ENCODE data around the gene NDUFA13. TPM values are rescaled to one million over a fixed set of nuclear protein-coding genes. Genes with fewer than 3 reads are reported as not detected.

Gene NDUFA13
- polyA plus RNA-seq, 1 donor from 2014 or later, result 266 TPM

DNA sequence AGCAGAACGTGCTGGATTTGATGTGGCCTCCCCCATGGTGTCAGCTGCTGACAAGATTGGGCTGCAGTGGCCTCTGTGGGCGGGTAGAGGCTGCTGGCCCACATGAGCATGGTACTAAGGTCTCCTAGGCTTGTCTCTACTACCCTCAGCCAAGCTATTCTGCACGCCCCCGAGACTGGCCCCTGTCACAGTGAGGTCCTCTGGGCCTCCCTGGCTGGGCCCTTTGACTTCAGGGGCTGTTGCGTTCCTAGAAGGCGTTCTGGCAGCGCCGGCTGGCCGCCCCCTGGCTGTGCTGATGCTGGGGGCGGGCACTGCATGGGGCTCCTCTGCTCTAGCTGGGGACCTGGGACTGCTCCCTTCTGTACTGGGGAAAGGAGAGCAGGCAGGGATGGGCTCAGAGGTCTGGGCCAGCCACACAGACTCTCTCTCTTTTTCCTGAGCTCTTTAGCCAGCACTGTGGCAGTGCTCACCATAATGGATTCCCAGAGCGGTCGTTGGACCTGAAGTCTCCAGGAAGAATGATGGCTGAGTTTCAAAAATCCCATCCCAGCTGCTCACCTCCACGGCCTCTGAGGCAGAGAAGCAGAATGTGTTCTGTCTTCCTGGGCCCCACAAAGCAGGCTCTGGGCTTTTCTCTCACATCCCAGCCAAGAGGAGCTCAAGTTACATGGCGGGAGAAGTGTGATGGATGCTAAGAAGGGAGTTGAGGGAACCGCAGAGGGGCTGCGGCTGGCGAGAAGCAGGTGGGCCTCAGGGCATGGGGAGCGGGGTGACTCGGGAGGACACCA lies 33.0 kb upstream of the NDUFA13 start:
- no peaks in the 10 kb centered on the region for H3F3A ChIP-seq (ENCODE audit: insufficient read depth, low read length, poor library complexity, severe bottlenecking)
- H3K9me3 ChIP-seq (ENCODE audit: low read length), result no peaks in the 10 kb centered on the region
- H4K20me1 ChIP-seq (ENCODE audit: insufficient read depth), result no peaks in the 10 kb centered on the region
- H3K9me2 ChIP-seq (ENCODE audit: insufficient read depth, low read length), result no peaks in the 10 kb centered on the region
- H3K27ac ChIP-seq (ENCODE audit: low read length), result no peak overlapping the region
- H3K9ac ChIP-seq (ENCODE audit: low read length), result no peak overlapping the region
- H3K4me2 ChIP-seq (ENCODE audit: low read length), result no peak overlapping the region
- TF ChIP-seq EZH2 (IDR thresholded peaks at IDR 0.05; ENCODE audit: borderline replicate concordance, insufficient read depth, low read length, poor library complexity, severe bottlenecking), result no peak
- TF ChIP-seq, protein P1, sequence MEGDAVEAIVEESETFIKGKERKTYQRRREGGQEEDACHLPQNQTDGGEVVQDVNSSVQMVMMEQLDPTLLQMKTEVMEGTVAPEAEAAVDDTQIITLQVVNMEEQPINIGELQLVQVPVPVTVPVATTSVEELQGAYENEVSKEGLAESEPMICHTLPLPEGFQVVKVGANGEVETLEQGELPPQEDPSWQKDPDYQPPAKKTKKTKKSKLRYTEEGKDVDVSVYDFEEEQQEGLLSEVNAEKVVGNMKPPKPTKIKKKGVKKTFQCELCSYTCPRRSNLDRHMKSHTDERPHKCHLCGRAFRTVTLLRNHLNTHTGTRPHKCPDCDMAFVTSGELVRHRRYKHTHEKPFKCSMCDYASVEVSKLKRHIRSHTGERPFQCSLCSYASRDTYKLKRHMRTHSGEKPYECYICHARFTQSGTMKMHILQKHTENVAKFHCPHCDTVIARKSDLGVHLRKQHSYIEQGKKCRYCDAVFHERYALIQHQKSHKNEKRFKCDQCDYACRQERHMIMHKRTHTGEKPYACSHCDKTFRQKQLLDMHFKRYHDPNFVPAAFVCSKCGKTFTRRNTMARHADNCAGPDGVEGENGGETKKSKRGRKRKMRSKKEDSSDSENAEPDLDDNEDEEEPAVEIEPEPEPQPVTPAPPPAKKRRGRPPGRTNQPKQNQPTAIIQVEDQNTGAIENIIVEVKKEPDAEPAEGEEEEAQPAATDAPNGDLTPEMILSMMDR (IDR thresholded peaks at IDR 0.05; ENCODE audit: poor library complexity, severe bottlenecking), result no peak
- TF ChIP-seq, protein P2, sequence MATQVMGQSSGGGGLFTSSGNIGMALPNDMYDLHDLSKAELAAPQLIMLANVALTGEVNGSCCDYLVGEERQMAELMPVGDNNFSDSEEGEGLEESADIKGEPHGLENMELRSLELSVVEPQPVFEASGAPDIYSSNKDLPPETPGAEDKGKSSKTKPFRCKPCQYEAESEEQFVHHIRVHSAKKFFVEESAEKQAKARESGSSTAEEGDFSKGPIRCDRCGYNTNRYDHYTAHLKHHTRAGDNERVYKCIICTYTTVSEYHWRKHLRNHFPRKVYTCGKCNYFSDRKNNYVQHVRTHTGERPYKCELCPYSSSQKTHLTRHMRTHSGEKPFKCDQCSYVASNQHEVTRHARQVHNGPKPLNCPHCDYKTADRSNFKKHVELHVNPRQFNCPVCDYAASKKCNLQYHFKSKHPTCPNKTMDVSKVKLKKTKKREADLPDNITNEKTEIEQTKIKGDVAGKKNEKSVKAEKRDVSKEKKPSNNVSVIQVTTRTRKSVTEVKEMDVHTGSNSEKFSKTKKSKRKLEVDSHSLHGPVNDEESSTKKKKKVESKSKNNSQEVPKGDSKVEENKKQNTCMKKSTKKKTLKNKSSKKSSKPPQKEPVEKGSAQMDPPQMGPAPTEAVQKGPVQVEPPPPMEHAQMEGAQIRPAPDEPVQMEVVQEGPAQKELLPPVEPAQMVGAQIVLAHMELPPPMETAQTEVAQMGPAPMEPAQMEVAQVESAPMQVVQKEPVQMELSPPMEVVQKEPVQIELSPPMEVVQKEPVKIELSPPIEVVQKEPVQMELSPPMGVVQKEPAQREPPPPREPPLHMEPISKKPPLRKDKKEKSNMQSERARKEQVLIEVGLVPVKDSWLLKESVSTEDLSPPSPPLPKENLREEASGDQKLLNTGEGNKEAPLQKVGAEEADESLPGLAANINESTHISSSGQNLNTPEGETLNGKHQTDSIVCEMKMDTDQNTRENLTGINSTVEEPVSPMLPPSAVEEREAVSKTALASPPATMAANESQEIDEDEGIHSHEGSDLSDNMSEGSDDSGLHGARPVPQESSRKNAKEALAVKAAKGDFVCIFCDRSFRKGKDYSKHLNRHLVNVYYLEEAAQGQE (IDR thresholded peaks at IDR 0.05; ENCODE audit: borderline replicate concordance), result no peak
- no peak for TF ChIP-seq MXI1 (conservative IDR thresholded peaks at IDR 0.05; ENCODE audit: poor library complexity, severe bottlenecking)
- no peak for TF ChIP-seq TAF1 (IDR thresholded peaks at IDR 0.05; ENCODE audit: low read depth)
- no peaks in the 10 kb centered on the region for H3K27me3 ChIP-seq (ENCODE audit: insufficient read depth, low read depth, low read length)
- no peaks in the 10 kb centered on the region for H3K79me2 ChIP-seq (replicated peaks; ENCODE audit: insufficient read depth, low read length)
- no peaks in the 10 kb centered on the region for H3K36me3 ChIP-seq (ENCODE audit: insufficient read depth, low read length)
- H2AFZ ChIP-seq (ENCODE audit: low read depth, low read length), result no peak overlapping the region
- H3K4me3 ChIP-seq (ENCODE audit: low read length), result no peak overlapping the region

DNA sequence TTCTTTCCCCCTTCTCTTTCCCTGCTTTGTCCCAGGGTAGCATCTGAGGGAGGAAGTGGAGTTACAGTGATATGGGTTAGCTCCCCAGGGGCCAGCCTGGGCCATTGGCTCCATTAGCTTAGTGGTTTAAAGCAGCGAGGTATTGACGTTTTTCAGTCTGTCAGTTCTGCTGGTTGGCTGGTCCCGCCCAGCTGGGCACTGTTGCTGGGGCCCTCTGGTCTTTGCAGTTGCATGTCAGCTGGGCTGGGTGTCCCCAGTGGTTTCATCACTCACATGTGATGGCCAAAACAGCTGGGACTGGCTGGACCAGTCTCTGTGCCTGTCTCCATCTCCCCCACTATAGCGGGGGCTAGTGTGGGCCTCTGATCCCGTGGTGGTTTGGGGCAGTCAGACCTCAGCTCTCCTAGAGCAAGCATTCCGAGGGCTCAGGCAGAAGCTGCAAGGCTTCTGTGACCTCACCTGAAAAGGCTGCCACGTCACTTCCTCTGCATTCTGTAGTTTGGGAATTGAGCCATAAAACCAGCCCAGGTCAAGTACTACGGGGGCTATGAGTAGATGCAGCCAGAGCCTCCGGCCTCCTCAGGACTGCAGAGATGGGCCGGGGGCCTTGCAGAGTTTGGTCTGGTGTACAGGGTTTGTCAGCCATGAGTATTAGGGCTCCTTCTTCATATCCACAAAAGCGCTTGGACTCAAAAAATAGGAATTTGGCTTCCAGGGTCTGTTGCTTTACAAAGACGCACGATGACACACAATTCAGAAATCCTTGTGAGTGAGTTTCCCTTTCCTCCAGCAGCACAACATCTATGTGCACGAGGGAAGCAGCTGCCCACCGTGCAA lies 30.6 kb upstream of the NDUFA13 start:
- no peak overlapping the region for H2AFZ ChIP-seq (ENCODE audit: low read depth, low read length)
- H3K9ac ChIP-seq (ENCODE audit: low read length), result no peak overlapping the region
- H3K9me3 ChIP-seq (ENCODE audit: low read length), result no peaks in the 10 kb centered on the region
- no peaks in the 10 kb centered on the region for H3K27me3 ChIP-seq (ENCODE audit: insufficient read depth, low read depth, low read length)
- no peaks in the 10 kb centered on the region for H3K79me2 ChIP-seq (replicated peaks; ENCODE audit: insufficient read depth, low read length)
- H3F3A ChIP-seq (ENCODE audit: insufficient read depth, low read length, poor library complexity, severe bottlenecking), result no peaks in the 10 kb centered on the region
- no peak overlapping the region for H3K4me3 ChIP-seq (ENCODE audit: low read length)
- no peak overlapping the region for H3K4me2 ChIP-seq (ENCODE audit: low read length)
- no peaks in the 10 kb centered on the region for H3K36me3 ChIP-seq (ENCODE audit: insufficient read depth, low read length)
- H3K27ac ChIP-seq (ENCODE audit: low read length), result no peak overlapping the region
- H4K20me1 ChIP-seq (ENCODE audit: insufficient read depth), result no peaks in the 10 kb centered on the region
- H3K9me2 ChIP-seq (ENCODE audit: insufficient read depth, low read length), result no peaks in the 10 kb centered on the region
- TF ChIP-seq RAD21 (conservative IDR thresholded peaks at IDR 0.05), result no peak
- no peak for TF ChIP-seq SMC3 (conservative IDR thresholded peaks at IDR 0.05; ENCODE audit: poor library complexity)
- TF ChIP-seq, protein P2 (IDR thresholded peaks at IDR 0.05; ENCODE audit: borderline replicate concordance), result no peak
- no peak for TF ChIP-seq TAF1 (IDR thresholded peaks at IDR 0.05; ENCODE audit: low read depth)
- no peak for TF ChIP-seq EZH2 (IDR thresholded peaks at IDR 0.05; ENCODE audit: borderline replicate concordance, insufficient read depth, low read length, poor library complexity, severe bottlenecking)
- no peak for TF ChIP-seq EP300 (conservative IDR thresholded peaks at IDR 0.05; ENCODE audit: poor library complexity, severe bottlenecking)
- TF ChIP-seq, protein P1 (IDR thresholded peaks at IDR 0.05; ENCODE audit: poor library complexity, severe bottlenecking), result no peak
- no peak for TF ChIP-seq POLR2AphosphoS5 (IDR thresholded peaks at IDR 0.05)
- TF ChIP-seq MXI1 (conservative IDR thresholded peaks at IDR 0.05; ENCODE audit: poor library complexity, severe bottlenecking), result no peak
